Erythroblast (primary cell): ENCODE data around the gene NRL.

Experiments
- DNase-seq, 2 experiments: peaks; one replicate each; lab custom pipeline; 2025; lab: John Stamatoyannopoulos, UW
- GATA1 ChIP-seq: IDR thresholded peaks from 2 replicates; pipeline ENCODE4 v1.6.1; 2011; ENCODE audit warnings: low read depth, mild to moderate bottlenecking, control low read depth, low read length, moderate library complexity
- POLR2A ChIP-seq: IDR thresholded peaks from 2 replicates; pipeline ENCODE4 v1.6.1; 2011; ENCODE audit warnings: mild to moderate bottlenecking, low read length

The NRL gene

GRCh38 chr14:24071144-24071697, 43.5 kb downstream of the NRL start, which contains the start of gene CPNE6:
Gene CPNE6 (plus strand): TSS chr14:24071562. CDS start chr14:24072937, 1,375 bp downstream.
- no peak for DNase-seq
- TF ChIP-seq POLR2A = no peak
- TF ChIP-seq GATA1 = no peak

DNA sequence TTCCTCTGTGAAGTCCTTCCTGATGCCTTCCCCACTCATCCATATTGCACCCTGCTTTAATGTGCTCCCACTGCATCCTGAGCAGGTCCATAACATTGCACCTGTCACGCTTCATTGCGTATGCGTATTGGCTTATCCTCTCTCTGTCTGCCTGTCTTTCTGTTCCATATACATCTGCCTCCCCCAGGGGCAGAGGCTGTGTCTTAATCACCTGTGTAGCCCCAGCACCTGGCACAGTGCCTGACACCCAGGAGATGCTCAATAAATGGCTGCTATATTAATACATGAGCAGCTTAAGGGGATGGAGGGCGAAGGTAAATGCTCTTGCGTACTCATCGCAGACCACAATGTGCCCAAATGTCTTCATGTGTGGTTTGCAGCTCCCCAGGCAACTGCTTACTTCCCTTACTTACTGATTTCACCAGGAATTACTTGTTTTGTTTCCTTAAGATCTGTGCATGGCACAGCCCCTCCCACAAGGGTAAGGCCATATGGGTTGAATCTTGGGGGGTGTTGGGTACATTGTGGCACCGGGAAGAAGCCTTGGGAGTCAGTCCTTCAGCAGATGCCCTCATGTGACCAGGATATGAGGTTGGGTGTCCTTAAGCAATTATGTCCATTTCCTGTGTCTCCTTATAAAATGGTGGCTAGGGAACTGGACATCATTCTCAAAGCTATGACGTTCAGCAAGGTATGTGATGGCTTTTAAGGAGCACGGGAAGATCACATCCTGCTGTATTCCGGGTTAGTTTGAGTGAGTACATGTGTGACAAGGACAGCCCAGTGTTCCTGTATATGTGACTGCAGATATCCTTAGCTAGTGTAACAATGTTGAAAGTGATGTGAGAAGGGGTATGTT, 44.2 kb downstream of the NRL start:
- TF ChIP-seq POLR2A = no peak
- TF ChIP-seq GATA1 = no peak

GRCh38 chr14:24069411-24069735, 45.4 kb downstream of the NRL start:
- TF ChIP-seq POLR2A = no peak
- TF ChIP-seq GATA1 = no peak
- no peak for DNase-seq

More for the DNA sequence above, 44.2 kb downstream of the NRL start:
- no peak for DNase-seq

DNA sequence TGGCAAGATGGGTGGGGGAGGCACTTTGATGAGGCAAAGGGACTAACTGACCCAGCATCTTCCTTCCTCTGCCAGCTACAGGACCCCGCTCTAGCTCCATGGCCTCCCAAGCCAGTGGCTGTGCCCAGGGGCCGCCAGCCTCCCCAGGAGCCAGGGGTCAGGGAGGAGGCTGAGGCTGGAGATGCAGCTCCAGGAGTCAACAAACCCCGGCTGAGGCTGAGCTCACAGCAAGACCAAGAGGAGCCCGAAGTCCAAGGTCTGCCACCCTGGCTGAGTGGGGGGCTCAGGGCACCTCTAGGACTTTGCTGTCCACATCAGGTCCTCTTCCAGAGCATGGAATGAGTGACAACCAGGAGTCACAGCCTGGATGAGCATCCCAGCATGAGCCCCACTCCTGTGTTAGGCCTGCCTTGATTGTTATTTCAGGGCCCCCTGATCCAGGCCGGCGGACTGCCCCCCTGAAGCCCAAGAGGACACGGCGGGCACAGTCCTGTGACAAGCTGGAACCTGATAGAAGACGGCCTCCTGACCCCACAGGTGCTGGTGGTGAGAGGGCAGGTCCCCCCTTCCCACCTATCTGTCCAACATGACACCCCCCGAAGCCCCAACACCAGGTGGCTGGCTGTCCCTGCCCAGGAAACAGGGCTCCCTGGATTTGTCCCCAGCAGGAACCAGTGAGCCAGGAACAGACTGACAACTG, 45.9 kb downstream of the NRL start:
- TF ChIP-seq POLR2A = no peak
- TF ChIP-seq GATA1 = no peak
- no peak for DNase-seq

DNA sequence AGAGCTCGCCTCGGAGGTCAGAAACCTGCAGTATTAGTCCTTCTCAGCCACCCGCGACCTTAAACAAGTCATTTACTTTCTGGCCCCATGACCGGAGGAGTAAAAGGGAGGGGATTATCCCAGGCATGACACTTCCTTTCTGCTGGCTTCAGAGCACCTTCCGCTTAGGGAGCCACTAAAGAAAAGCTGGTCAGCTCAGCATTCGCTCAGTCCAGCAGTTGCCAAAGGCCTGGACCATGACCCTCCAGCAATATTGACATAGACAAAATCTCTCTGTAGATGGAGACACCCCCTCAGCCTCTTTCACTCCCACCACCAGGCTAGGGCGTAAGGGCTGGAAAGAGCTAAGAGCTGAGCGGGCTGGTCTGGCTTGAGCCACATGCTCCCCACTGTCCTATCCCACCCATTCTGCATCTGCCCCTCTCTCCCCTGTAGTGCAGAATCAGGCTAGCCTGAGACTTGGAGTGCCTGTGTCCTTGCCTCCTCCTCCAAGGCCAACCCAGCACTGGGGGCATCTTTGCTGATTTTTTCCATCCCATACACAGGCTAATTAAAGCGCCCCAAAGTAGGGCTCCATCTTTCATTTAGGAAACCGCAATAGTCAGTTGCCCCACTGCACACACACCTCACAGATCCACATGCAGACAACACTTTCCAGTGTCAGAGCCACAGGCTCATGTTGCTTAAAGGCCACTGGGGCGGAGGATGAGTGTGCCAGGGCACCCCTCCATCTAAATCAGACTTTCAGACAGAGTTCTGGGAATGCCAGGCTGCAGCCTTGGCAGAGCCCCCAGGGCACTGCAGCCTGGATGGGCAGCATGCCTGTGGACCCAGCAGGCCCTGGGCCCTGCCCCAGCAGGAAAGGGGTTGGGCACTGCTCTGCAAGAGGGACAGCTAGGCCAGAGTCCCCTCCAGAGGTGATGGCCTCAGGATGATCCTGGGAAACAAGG, 47.3 kb downstream of the NRL start:
- DNase-seq = no peak
- TF ChIP-seq GATA1 = no peak
- TF ChIP-seq POLR2A = no peak

GRCh38 chr14:24066496-24067132, 48.1 kb downstream of the NRL start:
- TF ChIP-seq GATA1 = no peak
- no peak for TF ChIP-seq POLR2A
- DNase-seq = no peak

- DNase-seq = no peak
- TF ChIP-seq POLR2A = no peak
- no peak for TF ChIP-seq GATA1
Measured at GRCh38 chr14:24065408-24065807, 49.3 kb downstream of the NRL start.

DNA sequence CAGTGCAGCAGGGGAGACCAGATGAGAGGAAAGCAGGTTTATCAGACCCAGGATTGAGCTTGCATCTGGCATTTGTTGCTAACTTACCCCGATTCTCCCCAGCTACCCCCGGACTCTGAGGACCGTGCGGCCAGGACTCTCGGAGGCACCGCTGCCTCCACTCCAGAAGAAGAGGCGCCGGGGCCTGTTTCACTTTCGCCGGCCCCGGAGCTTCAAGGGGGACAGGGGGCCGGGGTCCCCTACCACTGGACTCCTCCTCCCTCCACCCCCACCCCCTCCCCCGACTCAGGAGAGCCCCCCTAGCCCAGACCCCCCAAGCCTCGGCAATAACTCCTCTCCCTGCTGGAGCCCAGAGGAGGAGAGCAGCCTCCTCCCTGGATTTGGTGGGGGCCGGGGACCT, 49.9 kb downstream of the NRL start:
- DNase-seq = no peak
- TF ChIP-seq GATA1 = no peak
- no peak for TF ChIP-seq POLR2A

DNA sequence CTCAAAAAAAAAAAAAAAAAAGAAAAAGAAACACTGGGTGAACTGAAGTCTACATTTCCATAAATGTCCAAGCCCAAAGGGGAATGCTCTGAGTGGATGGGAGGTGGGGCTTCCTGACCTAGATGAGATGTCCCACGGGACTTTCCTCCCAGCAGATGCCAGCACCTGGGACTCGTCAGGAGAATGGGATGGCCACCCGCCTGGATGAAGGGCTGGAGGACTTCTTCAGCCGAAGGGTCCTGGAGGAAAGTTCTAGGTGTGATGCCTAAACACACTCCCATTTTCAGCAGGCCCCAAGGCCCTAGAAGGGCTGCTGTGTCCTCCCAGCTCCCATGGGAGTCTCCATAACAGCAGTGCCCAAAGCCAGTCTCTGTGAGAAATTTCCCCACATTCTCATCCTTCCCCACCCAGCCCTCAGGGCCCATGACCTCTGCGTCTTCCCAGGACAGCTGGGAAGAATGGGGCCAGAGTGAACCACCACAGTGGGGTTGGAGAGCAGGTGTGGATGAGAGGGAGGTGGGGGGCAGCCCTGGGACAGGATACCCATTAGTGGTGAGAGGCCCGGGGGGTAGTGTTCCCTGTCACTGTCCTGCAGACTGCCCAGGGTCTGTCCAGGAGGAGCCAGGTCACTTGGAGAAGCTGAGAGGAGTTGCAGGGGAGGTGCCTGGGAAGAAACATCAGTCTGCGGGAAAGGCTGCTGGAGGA, 50.5 kb downstream of the NRL start:
- TF ChIP-seq POLR2A (no peak), GATA1 (no peak)
- no peak for DNase-seq

GRCh38 chr14:24063263-24063836, 51.4 kb downstream of the NRL start:
- no peak for TF ChIP-seq GATA1
- no peak for TF ChIP-seq POLR2A

GRCh38 chr14:24062216-24062980, 52.4 kb downstream of the NRL start:
- no peak for DNase-seq
- no peak for TF ChIP-seq POLR2A
- TF ChIP-seq GATA1 = no peak

More at GRCh38 chr14:24063263-24063836, 51.4 kb downstream of the NRL start:
- no peak for DNase-seq
